ENCODE measurements around the gene PELI2. TPM values are rescaled to one million over a fixed set of nuclear protein-coding genes. Genes with fewer than 3 reads are reported as not detected.
A peak's percentile ranks its signal among the peaks of the same experiment; 100 is the strongest.

PELI2 gene
- total RNA-seq, 1 experiment from 2014 or later, result 0.19 TPM

DNA sequence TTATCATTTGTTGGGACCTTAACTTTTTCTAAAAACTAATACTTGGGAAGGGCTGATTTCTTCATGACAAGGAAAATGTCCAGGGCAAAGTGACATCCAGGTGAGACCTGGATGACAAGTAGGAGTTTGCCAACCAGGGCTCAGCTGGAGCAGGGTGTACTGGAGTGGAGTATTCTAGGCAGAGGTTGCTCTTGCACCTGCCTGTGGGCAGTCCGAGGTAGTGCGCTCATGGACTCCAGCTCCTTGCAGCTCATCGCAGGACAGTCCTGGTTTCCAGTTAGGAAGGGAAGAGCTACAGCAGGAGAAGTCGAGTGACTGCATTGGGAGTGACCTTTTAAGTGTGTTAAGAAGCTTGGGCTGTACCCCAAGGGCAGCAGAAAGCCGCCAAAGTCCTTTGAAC is 175.9 kb downstream of the PELI2 start:
- Mint-ChIP-seq H3K36me3 (ENCODE audit: insufficient read depth, unreplicated experiment) (no peaks in the 10 kb centered on the region), H3K4me3 (ENCODE audit: unreplicated experiment) (no peak overlapping the region), H3K9me3 (ENCODE audit: unreplicated experiment) (no peaks in the 10 kb centered on the region), H3K27me3 (ENCODE audit: insufficient read depth, unreplicated experiment) (no peaks in the 10 kb centered on the region), H3K27ac (ENCODE audit: low read depth, unreplicated experiment) (no peak overlapping the region), H3K4me1 (ENCODE audit: insufficient read depth, unreplicated experiment) (no peaks in the 10 kb centered on the region)
- DNase-seq (ENCODE audit: unreplicated experiment), result peak; percentile 35
- intact Hi-C loops (cut with micrococcal nuclease), result no loop called here
- BruUV-seq (replicated peaks), result no TSS peak
- ChIA-PET POLR2A (no interaction called here), CTCF (interaction anchor here (1.8 kb wide), 1 partner anchor 46 kb away, joined by 5 read pairs; no protein-coding TSS in a partner anchor)
- TF ChIP-seq, protein P1, sequence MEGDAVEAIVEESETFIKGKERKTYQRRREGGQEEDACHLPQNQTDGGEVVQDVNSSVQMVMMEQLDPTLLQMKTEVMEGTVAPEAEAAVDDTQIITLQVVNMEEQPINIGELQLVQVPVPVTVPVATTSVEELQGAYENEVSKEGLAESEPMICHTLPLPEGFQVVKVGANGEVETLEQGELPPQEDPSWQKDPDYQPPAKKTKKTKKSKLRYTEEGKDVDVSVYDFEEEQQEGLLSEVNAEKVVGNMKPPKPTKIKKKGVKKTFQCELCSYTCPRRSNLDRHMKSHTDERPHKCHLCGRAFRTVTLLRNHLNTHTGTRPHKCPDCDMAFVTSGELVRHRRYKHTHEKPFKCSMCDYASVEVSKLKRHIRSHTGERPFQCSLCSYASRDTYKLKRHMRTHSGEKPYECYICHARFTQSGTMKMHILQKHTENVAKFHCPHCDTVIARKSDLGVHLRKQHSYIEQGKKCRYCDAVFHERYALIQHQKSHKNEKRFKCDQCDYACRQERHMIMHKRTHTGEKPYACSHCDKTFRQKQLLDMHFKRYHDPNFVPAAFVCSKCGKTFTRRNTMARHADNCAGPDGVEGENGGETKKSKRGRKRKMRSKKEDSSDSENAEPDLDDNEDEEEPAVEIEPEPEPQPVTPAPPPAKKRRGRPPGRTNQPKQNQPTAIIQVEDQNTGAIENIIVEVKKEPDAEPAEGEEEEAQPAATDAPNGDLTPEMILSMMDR (IDR thresholded peaks at IDR 0.05; ENCODE audit: unreplicated experiment), result no peak

DNA sequence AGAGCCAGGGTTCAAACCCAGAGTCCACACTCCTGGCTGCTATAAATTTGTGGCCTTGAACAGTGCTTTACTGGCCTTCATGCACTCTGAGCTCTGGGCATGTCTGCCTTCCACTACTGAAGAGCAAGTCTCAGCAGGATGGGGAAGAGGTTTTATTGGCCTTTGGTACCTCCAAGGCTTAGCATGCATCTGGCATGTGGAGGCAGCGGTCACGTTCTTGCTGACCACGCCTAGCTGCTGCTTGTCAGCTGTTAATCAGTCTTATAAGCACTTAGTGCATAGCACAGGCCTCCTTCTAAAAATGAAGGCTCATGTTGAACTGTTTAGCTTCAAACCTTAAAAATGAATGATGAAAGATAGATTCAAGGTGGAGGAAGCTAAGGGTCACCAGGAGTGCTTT is 177.5 kb downstream of the PELI2 start:
- DNase-seq (ENCODE audit: unreplicated experiment), result no peak
- H3K4me1 Mint-ChIP-seq (ENCODE audit: insufficient read depth, unreplicated experiment), result no peaks in the 10 kb centered on the region
- H3K27ac Mint-ChIP-seq (ENCODE audit: low read depth, unreplicated experiment), result no peak overlapping the region
- intact Hi-C loops (cut with micrococcal nuclease), result no loop called here
- no peaks in the 10 kb centered on the region for H3K9me3 Mint-ChIP-seq (ENCODE audit: unreplicated experiment)
- H3K27me3 Mint-ChIP-seq (ENCODE audit: insufficient read depth, unreplicated experiment), result no peaks in the 10 kb centered on the region
- no peak overlapping the region for H3K4me3 Mint-ChIP-seq (ENCODE audit: unreplicated experiment)
- H3K36me3 Mint-ChIP-seq (ENCODE audit: insufficient read depth, unreplicated experiment), result no peaks in the 10 kb centered on the region
- ChIA-PET CTCF (interaction anchor here (0.6 kb wide), 1 partner anchor 11 kb away, joined by 4 read pairs; no protein-coding TSS in a partner anchor), POLR2A (no interaction called here)
- BruUV-seq (replicated peaks), result no TSS peak
- TF ChIP-seq, protein P1 (IDR thresholded peaks at IDR 0.05; ENCODE audit: unreplicated experiment), result no peak

DNA sequence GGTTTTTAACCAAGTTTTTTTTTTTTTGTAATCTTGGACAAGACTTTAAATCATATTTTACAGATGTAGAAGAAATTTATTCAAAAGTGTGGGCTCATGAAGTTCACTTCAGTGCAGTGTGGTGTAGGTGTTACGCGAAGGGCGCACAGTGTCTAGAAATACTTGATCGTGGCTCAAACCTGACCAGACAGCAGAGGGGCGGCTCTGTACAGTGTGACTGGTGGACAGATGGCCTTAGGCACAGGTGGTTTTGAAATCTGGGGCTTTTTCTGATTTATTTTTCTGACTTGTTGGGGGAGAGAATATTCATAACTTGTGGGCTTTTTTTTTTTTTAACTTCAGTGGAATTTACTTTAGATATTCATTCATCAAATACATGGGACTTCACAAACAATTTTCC is 179.2 kb downstream of the PELI2 start:
- POLR2A ChIA-PET, result interaction anchor here (1.4 kb wide), 1 partner anchor 19 kb away, joined by 3 read pairs; no protein-coding TSS in a partner anchor
- Mint-ChIP-seq H3K27ac (ENCODE audit: low read depth, unreplicated experiment) (no peak overlapping the region), H3K9me3 (ENCODE audit: unreplicated experiment) (no peaks in the 10 kb centered on the region), H3K27me3 (ENCODE audit: insufficient read depth, unreplicated experiment) (no peaks in the 10 kb centered on the region), H3K4me1 (ENCODE audit: insufficient read depth, unreplicated experiment) (no peaks in the 10 kb centered on the region), H3K4me3 (ENCODE audit: unreplicated experiment) (no peak overlapping the region), H3K36me3 (ENCODE audit: insufficient read depth, unreplicated experiment) (no peaks in the 10 kb centered on the region)
- no peak for DNase-seq (ENCODE audit: unreplicated experiment)
- BruUV-seq (replicated peaks), result no TSS peak
- TF ChIP-seq, protein P1 (IDR thresholded peaks at IDR 0.05; ENCODE audit: unreplicated experiment), result no peak
- intact Hi-C loops (cut with micrococcal nuclease), result no loop called here
- CTCF ChIA-PET, result no interaction called here

DNA sequence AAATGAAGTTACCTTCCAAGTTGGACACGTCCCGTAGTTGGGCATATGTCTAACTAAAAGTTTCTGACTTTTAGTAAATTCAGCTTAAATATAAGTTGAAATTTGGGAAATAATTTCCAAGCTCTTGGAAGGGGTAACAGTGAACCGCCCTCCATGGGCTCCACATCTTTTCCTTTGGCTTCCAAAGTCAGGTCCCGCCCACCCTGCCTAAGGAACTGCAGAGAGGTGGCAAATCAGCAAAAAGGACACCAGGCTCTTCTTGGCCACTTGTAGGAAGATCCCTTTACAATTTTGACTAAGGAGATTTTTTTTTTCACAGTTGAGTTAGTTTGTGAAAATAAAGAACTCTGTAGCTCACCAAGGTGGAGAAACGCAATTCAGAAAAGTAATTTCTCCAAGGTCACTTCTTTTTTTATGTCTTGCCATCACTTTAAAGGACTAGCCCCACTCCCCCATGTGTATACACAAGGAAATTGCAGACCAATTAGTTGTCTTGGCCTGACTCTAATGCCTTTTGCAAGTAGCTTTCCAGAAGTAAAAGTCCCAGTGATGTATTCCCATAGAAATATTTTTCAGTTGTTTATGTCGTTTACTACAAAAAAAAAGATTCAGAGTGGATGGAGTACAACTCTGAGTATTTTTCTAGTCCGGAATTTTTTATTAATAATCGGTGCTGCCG is 181.2 kb downstream of the PELI2 start:
- no peak overlapping the region for H3K27ac Mint-ChIP-seq (ENCODE audit: low read depth, unreplicated experiment)
- H3K27me3 Mint-ChIP-seq (ENCODE audit: insufficient read depth, unreplicated experiment), result no peaks in the 10 kb centered on the region
- CTCF ChIA-PET, result interaction anchor here (0.6 to 0.7 kb wide), 4 partner anchors 13 to 594 kb away, joined by 3 read pairs; no protein-coding TSS in a partner anchor
- BruUV-seq (replicated peaks), result no TSS peak
- POLR2A ChIA-PET, result interaction anchor here (0.6 to 1.3 kb wide), 3 partner anchors 8 to 165 kb away, joined by 3 read pairs; no protein-coding TSS in a partner anchor
- TF ChIP-seq, protein P1 (IDR thresholded peaks at IDR 0.05; ENCODE audit: unreplicated experiment), result no peak
- no peaks in the 10 kb centered on the region for H3K36me3 Mint-ChIP-seq (ENCODE audit: insufficient read depth, unreplicated experiment)
- intact Hi-C loops (cut with micrococcal nuclease), result no loop called here
- H3K9me3 Mint-ChIP-seq (ENCODE audit: unreplicated experiment), result no peaks in the 10 kb centered on the region
- no peak for DNase-seq (ENCODE audit: unreplicated experiment)
- no peaks in the 10 kb centered on the region for H3K4me1 Mint-ChIP-seq (ENCODE audit: insufficient read depth, unreplicated experiment)
- H3K4me3 Mint-ChIP-seq (ENCODE audit: unreplicated experiment), result no peak overlapping the region
